ENCODE data around the gene ETV4.
"Not testable (repeated sequence)": the region's sequence is repeated elsewhere in the genome, so short reads cannot be mapped to it uniquely, and the experiment has no call there.

The ETV4 gene

GRCh38 chr17:43515656-43516055 is 30.5 kb downstream of the ETV4 start:
- no peak for DNase-seq (ENCODE audit: low read depth)

DNA sequence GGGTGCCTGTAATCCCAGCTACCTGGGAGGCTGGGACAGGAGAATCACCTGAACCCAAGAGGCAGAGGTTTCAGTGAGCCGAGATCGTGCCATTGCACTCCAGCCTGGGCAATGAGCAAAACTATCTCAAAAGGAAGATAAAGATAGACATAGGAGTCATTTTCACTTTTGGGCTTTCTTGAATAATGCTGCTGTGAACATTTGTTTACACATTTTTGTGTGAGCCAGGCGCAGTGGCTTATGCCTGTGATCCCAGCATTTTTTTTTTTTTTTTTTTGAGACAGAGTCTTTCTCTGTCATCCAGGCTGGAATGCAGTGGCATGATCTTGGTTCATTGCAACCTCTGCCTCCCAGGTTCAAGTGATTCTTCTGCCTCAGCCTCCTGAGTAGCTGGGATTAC is 34.9 kb downstream of the ETV4 start:
- DNase-seq (ENCODE audit: low read depth), result not testable (repeated sequence)

DNA sequence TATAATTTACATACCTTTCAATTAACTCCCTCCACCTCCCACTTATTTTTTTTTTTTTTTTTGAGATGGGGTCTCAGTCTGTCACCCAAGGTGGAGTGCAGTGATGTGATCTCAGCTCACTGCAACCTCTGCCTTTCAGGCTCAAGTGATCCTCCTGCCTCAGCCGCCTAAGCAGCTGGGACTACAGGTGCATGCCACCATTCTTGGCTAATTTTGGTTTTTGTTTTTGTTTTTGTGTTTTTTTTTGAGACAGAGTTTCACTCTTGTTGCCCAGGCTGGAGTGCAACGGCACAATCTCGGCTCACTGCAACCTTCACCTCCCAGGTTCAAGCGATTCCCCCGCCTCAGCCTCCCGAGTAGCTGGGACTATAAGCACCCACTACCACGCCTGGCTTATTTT is 36.7 kb downstream of the ETV4 start:
- not testable (repeated sequence) for DNase-seq (ENCODE audit: low read depth)

DNA sequence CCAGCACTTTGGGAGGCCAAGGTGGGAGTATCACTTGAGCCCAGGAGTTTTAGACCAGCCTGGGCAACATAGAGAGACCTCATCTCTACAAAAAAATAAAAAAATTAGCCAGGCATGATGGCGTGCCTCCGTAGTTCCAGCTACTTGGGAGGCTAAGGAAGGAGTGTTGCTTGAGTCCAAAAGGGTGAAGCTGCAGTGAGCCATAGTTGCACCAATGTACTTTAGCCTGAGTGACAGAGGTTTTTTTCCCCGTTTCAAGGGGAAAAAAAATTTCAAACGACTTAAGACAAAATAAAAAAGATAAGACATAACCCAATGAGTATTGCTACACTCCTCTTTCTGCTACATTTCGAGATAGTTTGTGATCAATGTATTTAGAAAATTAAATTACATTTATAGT is 55.5 kb downstream of the ETV4 start:
- no peak for DNase-seq (ENCODE audit: low read depth)

DNA sequence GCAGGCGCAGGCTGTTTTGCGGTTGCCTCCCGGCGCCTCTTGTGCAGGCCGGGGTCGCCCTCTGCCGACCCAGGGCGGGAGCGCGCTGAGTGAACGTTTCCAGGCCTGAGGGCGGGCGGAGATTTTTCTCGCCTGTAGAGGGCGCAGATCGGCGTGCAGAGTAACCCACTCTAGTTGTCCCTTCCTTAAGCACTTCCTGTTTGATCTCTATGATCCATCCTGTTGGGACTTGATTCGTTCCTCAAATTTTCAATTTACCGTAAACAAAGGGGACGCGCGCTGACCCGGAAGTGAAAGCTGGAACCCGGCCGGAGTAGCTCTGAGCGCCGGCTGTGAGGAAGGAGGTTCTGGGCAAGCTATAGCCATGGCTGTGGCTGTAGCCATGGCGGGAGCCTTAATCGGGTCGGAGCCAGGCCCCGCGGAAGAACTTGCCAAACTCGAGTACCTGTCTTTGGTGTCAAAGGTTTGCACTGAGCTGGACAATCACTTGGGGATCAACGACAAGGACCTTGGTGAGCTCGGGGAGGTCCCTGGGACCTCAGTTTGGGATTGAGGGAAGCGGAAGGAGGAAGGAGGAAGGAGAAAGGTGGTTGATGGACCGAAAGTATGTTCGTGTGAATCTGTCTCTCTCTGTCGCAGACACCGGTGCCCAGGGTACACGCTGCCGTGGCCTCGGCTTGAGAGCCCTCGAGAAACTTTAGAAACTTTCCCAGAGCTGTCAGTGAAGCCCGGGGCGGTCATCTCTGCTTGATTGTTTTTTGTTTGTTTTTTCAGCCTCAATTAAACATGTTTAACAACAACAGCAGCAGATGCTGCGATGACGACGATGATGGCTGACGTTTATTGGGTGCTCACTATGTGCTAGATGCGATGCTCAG is 62.2 kb downstream of the ETV4 start, which contains the start of gene DHX8:
Gene DHX8, plus strand, starts transcription at position 302 of the 878 bp plus-strand sequence. Its CDS starts 63 bp downstream, at position 365.
- DNase-seq (ENCODE audit: low read depth), result peak; percentile 99

GRCh38 chr17:43482103-43483012 is 63.8 kb downstream of the ETV4 start:
- DNase-seq (ENCODE audit: low read depth), result no peak

- DNase-seq (ENCODE audit: low read depth), result no peak
Measured at GRCh38 chr17:43479948-43480347, 66.2 kb downstream of the ETV4 start.
